ENCODE results near the gene CHD2.
A peak's percentile ranks its signal among the peaks of the same experiment; 100 is the strongest.

Gene CHD2

GRCh38 chr15:92896561-92896960 is 3.6 kb upstream of the CHD2 start:
- H3K27me3 Mint-ChIP-seq: no peaks in the 10 kb centered on the region
- peak overlapping the region; percentile 22 for H3K4me3 Mint-ChIP-seq
- H3K27ac Mint-ChIP-seq: peak overlapping the region; percentile 66
- peaks cover 81% of the 10 kb centered on the region for H3K4me1 Mint-ChIP-seq (ENCODE audit: low read depth)
- peaks cover 11% of the 10 kb centered on the region for H3K9me3 Mint-ChIP-seq
- peaks cover 87% of the 10 kb centered on the region for H3K36me3 Mint-ChIP-seq (ENCODE audit: low read depth)

- Mint-ChIP-seq H3K4me1 (ENCODE audit: low read depth) (peaks cover 70% of the 10 kb centered on the region), H3K4me3 (peak overlapping the region; percentile 18), H3K27ac (peak overlapping the region; percentile 53), H3K27me3 (no peaks in the 10 kb centered on the region), H3K9me3 (peaks cover 11% of the 10 kb centered on the region), H3K36me3 (ENCODE audit: low read depth) (peaks cover 83% of the 10 kb centered on the region)
Observed at GRCh38 chr15:92897620-92898019, 2.5 kb upstream of the CHD2 start.

DNA sequence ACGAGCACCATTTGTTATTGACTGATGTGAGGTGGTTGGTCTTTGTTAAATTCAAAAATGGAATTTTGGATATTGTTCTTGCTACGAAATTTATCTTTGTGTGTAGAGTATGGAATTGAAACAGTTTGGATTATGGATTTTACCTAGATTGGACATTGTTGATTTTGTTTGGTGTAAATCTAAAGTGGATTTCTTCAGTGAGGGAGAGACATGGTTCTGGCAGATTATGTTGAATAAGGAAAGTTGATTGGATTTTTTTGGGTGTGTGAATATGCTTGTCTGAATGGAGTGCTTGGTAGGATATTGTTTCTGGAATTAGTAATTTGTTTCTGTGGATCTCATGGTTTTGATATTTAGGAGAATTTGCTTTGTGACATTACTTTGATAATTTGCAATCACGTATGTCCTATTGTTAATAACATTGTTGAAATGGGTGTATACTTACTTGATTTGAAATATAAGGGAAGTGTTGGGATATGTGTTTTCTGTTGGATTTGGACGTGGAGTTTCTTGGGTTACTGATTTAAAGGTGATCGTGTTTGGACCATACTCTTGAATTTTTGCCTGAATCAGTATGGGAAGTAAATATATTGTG is 1.0 kb upstream of the CHD2 start:
- Mint-ChIP-seq H3K9me3 (peaks cover 11% of the 10 kb centered on the region), H3K36me3 (ENCODE audit: low read depth) (peaks cover 83% of the 10 kb centered on the region), H3K27ac (peak overlapping the region; percentile 98), H3K27me3 (no peaks in the 10 kb centered on the region), H3K4me3 (peak overlapping the region; percentile 95), H3K4me1 (ENCODE audit: low read depth) (peaks cover 63% of the 10 kb centered on the region)

- Mint-ChIP-seq H3K27ac (peak overlapping the region; percentile 98), H3K4me1 (ENCODE audit: low read depth) (peaks cover 59% of the 10 kb centered on the region), H3K4me3 (peak overlapping the region; percentile 95), H3K36me3 (ENCODE audit: low read depth) (peaks cover 80% of the 10 kb centered on the region), H3K9me3 (peaks cover 11% of the 10 kb centered on the region), H3K27me3 (no peaks in the 10 kb centered on the region)
Observed at GRCh38 chr15:92899601-92899947, 550 bp upstream of the CHD2 start.

DNA sequence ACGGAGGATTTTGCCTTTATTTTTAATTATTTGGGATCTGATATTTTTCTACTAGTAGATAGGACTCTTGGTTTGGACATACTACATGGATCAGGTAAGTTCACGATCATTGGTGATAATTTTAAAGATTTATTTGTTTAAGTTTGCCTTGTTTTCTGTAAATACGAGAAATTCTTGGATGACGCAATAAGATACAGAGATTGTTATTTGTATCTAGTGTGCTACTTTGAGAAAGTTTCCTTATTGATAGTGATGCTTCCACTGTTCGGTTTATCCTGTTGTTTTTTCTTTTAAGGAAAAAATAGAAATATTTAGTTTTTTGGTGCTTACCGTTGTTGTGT is 577 bp downstream of the CHD2 start:
- peaks cover 59% of the 10 kb centered on the region for H3K4me1 Mint-ChIP-seq (ENCODE audit: low read depth)
- H3K4me3 Mint-ChIP-seq: peak overlapping the region; percentile 95
- peaks cover 11% of the 10 kb centered on the region for H3K9me3 Mint-ChIP-seq
- peak overlapping the region; percentile 98 for H3K27ac Mint-ChIP-seq
- no peaks in the 10 kb centered on the region for H3K27me3 Mint-ChIP-seq
- peaks cover 80% of the 10 kb centered on the region for H3K36me3 Mint-ChIP-seq (ENCODE audit: low read depth)

DNA sequence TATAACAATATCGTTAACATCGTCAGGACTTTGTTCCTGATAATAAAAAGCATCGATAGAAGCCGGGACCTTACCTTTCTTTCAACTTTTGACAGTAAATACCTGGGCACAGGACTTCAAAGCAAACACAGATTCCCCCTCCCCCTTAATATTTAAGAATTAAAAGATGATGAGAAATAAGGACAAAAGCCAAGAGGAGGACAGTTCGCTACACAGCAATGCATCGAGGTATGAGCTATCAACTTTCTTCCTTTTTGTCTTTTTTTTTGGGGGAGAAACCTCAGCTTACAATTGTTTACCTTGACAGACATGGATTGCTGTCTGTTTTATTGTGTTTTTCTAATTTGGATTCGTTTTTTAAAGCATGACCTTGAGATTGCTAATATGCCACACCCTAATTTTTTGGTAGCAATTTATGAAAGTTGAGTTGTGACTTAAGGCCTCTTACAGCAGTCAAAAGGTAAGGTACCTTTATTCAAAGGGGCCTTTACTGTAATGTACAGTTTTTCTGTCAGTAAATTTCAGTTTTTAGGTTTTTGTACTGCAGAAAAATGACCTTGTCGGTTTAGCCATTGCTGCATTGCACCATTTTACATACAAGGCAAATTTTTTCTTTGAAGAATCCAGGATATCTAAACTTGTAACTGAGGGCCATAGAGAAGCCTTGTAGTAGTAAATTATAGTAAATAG is 1.1 kb downstream of the CHD2 start:
- H3K27me3 Mint-ChIP-seq: no peaks in the 10 kb centered on the region
- H3K36me3 Mint-ChIP-seq (ENCODE audit: low read depth): peaks cover 81% of the 10 kb centered on the region
- H3K4me1 Mint-ChIP-seq (ENCODE audit: low read depth): peaks cover 60% of the 10 kb centered on the region

DNA sequence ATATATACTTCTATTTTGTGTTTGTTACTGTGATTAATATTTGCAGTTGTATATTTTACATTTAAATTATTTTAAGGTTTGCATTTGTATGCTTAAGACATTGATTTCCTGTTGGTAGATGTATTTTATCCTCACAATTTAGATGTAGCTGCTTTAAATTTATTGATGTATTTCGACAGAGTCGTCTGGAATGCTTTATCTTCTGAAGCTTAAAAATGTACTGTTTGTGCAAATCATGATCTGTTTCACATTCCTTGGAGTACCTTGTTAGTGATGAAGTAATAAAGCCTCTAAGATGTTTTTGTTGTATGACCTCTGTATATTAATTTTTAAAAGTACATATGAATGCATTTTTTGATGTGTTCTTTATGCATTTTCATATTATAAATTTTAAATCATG is 1.9 kb downstream of the CHD2 start:
- no peaks in the 10 kb centered on the region for H3K27me3 Mint-ChIP-seq
- peaks cover 11% of the 10 kb centered on the region for H3K9me3 Mint-ChIP-seq
- peak overlapping the region; percentile 95 for H3K4me3 Mint-ChIP-seq
- H3K27ac Mint-ChIP-seq: peak overlapping the region; percentile 66
- H3K4me1 Mint-ChIP-seq (ENCODE audit: low read depth): peaks cover 60% of the 10 kb centered on the region
- H3K36me3 Mint-ChIP-seq (ENCODE audit: low read depth): peaks cover 80% of the 10 kb centered on the region

More for the DNA sequence above, 1.1 kb downstream of the CHD2 start:
- Mint-ChIP-seq H3K4me3 (peak overlapping the region; percentile 95), H3K27ac (peak overlapping the region; percentile 98), H3K9me3 (peaks cover 11% of the 10 kb centered on the region)

- peaks cover 60% of the 10 kb centered on the region for H3K4me1 Mint-ChIP-seq (ENCODE audit: low read depth)
- H3K36me3 Mint-ChIP-seq (ENCODE audit: low read depth): peaks cover 76% of the 10 kb centered on the region
- peaks cover 6% of the 10 kb centered on the region for H3K9me3 Mint-ChIP-seq
- H3K4me3 Mint-ChIP-seq: peak overlapping the region; percentile 95
- peak overlapping the region; percentile 99 for H3K27ac Mint-ChIP-seq
- no peaks in the 10 kb centered on the region for H3K27me3 Mint-ChIP-seq
Observed at GRCh38 chr15:92902737-92903593, 2.8 kb downstream of the CHD2 start.

DNA sequence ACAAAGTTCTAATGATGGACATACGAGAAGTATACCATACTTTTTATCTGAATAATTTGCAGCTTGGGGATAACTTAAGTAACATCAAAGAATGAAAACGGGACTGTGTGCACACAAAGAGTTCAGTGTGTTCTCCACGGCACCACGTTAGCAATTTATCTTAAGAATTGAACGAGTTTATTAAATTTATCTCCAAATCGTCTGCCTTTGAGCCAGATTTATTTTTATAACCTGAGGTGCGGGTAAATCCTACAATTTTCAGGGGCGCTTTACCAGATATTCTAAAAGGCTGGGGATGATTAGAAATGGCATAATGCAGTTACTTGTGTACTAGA is 3.5 kb downstream of the CHD2 start:
- Mint-ChIP-seq H3K9me3 (peaks cover 6% of the 10 kb centered on the region), H3K4me3 (peak overlapping the region; percentile 95), H3K27ac (peak overlapping the region; percentile 99), H3K36me3 (ENCODE audit: low read depth) (peaks cover 76% of the 10 kb centered on the region), H3K4me1 (ENCODE audit: low read depth) (peaks cover 62% of the 10 kb centered on the region), H3K27me3 (no peaks in the 10 kb centered on the region)

- peaks cover 62% of the 10 kb centered on the region for H3K4me1 Mint-ChIP-seq (ENCODE audit: low read depth)
- peak overlapping the region; percentile 95 for H3K4me3 Mint-ChIP-seq
- H3K36me3 Mint-ChIP-seq (ENCODE audit: low read depth): peaks cover 73% of the 10 kb centered on the region
Observed at GRCh38 chr15:92903966-92904721, 4.0 kb downstream of the CHD2 start.

DNA sequence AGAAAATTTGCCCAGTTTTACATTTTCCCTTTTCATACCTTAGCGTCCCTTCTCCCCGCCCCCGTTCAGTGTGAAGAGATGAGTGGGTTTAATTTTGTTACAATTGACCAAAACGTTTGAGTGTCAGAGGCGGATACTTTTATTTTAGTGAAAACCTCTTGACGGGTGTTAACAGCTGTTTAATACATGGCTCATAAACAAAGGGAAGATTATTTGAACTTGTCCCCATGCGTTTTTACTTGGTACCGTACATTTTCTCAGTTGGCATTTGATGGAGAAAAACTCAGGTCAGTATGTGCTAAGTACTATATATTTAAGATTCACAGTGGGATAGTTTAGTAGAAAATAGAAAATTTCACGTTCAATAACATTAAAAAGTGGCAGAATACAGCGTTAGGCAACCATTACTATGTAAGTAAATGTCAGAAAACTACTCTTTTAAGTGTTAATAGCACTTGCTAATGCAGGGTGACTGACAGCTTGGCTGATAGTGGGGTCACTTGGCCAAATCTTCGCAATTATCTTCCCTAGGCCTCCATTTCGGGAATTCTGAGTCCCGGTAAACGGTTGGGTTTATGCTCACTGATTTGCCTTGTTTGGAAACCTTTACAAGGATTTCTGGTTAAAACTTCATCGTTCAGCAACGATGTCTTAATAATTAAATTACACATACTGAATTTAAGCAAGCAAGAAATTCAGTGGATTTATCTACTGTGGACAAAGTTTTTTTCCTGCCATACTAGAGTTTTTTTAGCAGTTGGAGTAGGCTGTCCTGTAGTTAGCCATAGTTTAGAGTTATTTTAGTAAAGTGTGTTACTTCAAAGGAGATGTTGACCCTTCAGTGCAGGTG is 4.8 kb downstream of the CHD2 start:
- H3K27me3 Mint-ChIP-seq: no peaks in the 10 kb centered on the region
- peak overlapping the region; percentile 95 for H3K4me3 Mint-ChIP-seq
- H3K27ac Mint-ChIP-seq: peak overlapping the region; percentile 99
- peaks cover 72% of the 10 kb centered on the region for H3K36me3 Mint-ChIP-seq (ENCODE audit: low read depth)
- no peaks in the 10 kb centered on the region for H3K9me3 Mint-ChIP-seq
- H3K4me1 Mint-ChIP-seq (ENCODE audit: low read depth): peaks cover 63% of the 10 kb centered on the region

More at GRCh38 chr15:92903966-92904721, 4.0 kb downstream of the CHD2 start:
- H3K27ac Mint-ChIP-seq: peak overlapping the region; percentile 99
- no peaks in the 10 kb centered on the region for H3K27me3 Mint-ChIP-seq
- H3K9me3 Mint-ChIP-seq: peaks cover 3% of the 10 kb centered on the region

DNA sequence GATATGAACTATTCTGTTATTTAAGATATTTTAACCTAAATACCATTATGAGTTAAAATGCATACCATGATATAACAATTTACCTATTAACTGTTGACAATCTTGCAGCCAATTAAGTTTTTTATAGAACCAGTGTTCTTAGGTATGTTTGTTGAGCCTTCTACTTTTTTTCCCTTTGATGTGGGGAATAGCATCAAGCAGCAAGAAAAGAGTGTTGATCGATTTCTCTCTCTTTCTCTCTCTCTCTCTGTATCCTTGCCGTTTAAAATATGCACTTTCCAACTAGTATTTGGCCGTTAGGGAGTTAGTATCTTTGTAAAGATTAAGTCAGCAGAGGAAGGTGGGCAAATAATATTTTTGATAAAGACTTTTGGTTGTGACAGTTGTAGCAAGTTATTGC is 5.9 kb downstream of the CHD2 start:
- Mint-ChIP-seq H3K27ac (peak overlapping the region; percentile 99), H3K4me3 (peak overlapping the region; percentile 95), H3K27me3 (no peaks in the 10 kb centered on the region), H3K36me3 (ENCODE audit: low read depth) (peaks cover 76% of the 10 kb centered on the region), H3K4me1 (ENCODE audit: low read depth) (peaks cover 71% of the 10 kb centered on the region), H3K9me3 (no peaks in the 10 kb centered on the region)

DNA sequence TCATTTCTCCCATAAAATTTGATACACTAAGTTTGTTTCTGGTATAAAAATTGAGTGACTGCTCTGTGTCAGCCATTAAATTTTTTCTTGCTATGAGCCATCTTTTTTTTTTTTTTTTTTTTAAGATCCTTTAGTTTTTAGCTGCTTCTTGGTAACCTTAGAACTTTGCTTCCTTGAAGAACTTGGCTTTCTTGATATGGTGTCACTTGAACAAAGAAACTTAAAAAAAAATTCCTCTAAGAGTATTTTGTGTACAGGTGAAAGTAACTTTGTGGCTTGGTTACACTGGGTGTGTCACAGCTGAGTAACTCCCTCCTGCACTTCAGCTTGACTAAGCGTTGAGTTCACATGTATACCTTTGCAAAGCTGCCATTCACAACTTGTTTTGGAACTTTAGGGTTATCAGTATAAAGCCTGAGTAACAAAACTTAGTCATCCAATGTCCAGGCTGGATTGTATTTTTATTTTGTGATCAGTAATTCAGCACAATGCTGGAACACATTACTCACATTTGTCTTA is 6.5 kb downstream of the CHD2 start:
- Mint-ChIP-seq H3K27ac (peak overlapping the region; percentile 99), H3K4me1 (ENCODE audit: low read depth) (peaks cover 77% of the 10 kb centered on the region), H3K9me3 (no peaks in the 10 kb centered on the region), H3K4me3 (peak overlapping the region; percentile 95), H3K27me3 (no peaks in the 10 kb centered on the region), H3K36me3 (ENCODE audit: low read depth) (peaks cover 77% of the 10 kb centered on the region)

DNA sequence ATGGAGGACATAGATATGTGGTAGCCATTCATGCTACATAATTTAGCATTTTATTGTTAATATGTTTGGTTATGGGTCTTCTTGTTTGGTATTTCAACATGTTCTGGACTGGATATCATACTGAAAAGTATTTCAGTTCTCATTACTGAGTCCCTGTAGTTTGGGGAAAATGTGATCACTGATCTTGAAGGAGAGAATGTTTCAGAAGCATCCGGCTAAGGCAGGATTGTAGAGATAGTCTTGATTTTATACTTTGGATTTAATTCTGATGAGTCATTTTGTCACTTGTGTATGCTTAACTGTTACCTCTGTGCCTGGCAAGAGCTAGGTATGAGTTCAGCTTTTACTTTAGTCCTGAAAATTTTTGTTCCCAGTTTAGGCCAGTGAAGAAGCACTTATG is 7.1 kb downstream of the CHD2 start:
- peak overlapping the region; percentile 95 for H3K4me3 Mint-ChIP-seq
- H3K27me3 Mint-ChIP-seq: no peaks in the 10 kb centered on the region
- peaks cover 83% of the 10 kb centered on the region for H3K4me1 Mint-ChIP-seq (ENCODE audit: low read depth)
- H3K36me3 Mint-ChIP-seq (ENCODE audit: low read depth): peaks cover 79% of the 10 kb centered on the region
- H3K27ac Mint-ChIP-seq: peak overlapping the region; percentile 99
- H3K9me3 Mint-ChIP-seq: no peaks in the 10 kb centered on the region

Data from stimulated activated naive CD8-positive, alpha-beta T cell treated with anti-CD3 and anti-CD28 coated beads, Interleukin-15, Interleukin-2, amounts not matched to agents 100 ng/mL and 50 ng/mL, for 24 hours (primary cell).